GM12878 (cell line): ENCODE measurements around the gene GREB1. TPM values are rescaled to one million over a fixed set of nuclear protein-coding genes. Genes with fewer than 3 reads are reported as not detected.

Experiments used
- CUX1 ChIP-seq: IDR thresholded peaks from 2 replicates; pipeline ENCODE4 v1.6.1; 2012; ENCODE audit warnings: improper control_type of control experiment, low read depth, low read length; ENCODE audit not compliant: insufficient replicate concordance
- polyA plus RNA-seq, 11 experiments: library from polyadenylated mRNA; depleted of rRNA in 4 of 11; unstranded in 6 of 11; stranded (reverse) in 5 of 11; fragments of >200 nt; fragmentation: Nextera tagmentation in 4 of 11; fragmentation: Illumina TruSeq in 1 of 11; extraction: Ambion mirVana in 4 of 11; extraction: Trizol in 1 of 11; gene quantifications; 1 replicate in 1 of 11; 2 replicates in 10 of 11; pipeline versions ENCODE4 v1.2.1 to v1.2.3, GENCODE V29; 2011 to 2016; ENCODE audit warnings: inconsistent platforms in 2 of 11, missing spikeins in 2 of 11, low read depth in 1 of 11
- total RNA-seq, 4 experiments: library from RNA; depleted of rRNA in 3 of 4; stranded (reverse); fragments of >200 nt in 3 of 4; fragmentation: Illumina TruSeq in 1 of 4; extraction: Trizol in 1 of 4; gene quantifications; 2 replicates each; pipeline versions ENCODE4 v1.2.1 to v1.2.3, GENCODE V29; 2013 to 2021
- TF ChIP-seq, protein P1 (sequence below): fragments of 450-650 bp; IDR thresholded peaks from 2 replicates; pipeline ENCODE4 v1.6.1; 2017; ENCODE audit warnings: mild to moderate bottlenecking

GREB1 gene
- total and polyA plus RNA-seq, 10 of the 15 experiments (the other 5 are each of a cell fraction or from before 2014, with no cell fraction given), result 0.09 to 2.1 (median 0.37) TPM; not detected in 1

DNA sequence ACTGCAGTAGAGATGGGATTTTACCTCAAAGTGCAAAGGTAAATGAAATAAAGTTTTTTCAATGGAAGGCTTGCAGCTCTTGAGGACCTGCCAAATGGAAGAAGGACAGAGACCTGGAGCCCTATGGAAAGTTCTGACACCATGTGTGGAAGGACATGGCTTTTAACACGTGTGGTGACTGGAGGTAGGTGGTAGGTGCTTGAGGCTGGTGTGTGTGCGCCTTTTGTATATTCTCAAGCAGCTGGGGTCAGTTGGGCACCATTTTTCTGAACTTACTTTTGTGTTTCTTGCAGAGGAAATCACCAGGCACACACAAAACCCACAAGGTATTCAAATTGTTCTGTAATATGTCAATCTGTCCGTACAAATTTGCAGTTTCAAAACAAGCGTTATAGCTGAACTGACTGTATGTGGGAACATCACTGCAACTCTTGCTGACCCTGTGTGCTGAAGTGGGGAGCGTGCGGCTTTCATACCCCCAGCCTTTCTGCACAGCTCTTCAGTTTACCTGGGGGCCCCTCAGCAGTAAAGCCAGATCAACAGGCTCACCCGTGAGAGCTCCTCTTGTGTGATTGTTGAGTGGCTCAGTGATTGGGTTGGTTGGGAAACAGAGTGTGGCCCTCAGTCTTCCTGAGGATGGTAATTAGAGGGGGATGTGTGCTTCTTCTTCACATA is 363 bp downstream of the GREB1 start (continued):
- TF ChIP-seq CUX1, result no peak
- TF ChIP-seq, protein P1, sequence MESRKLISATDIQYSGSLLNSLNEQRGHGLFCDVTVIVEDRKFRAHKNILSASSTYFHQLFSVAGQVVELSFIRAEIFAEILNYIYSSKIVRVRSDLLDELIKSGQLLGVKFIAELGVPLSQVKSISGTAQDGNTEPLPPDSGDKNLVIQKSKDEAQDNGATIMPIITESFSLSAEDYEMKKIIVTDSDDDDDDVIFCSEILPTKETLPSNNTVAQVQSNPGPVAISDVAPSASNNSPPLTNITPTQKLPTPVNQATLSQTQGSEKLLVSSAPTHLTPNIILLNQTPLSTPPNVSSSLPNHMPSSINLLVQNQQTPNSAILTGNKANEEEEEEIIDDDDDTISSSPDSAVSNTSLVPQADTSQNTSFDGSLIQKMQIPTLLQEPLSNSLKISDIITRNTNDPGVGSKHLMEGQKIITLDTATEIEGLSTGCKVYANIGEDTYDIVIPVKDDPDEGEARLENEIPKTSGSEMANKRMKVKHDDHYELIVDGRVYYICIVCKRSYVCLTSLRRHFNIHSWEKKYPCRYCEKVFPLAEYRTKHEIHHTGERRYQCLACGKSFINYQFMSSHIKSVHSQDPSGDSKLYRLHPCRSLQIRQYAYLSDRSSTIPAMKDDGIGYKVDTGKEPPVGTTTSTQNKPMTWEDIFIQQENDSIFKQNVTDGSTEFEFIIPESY, result no peak
- TF ChIP-seq, all 136 proteins: peak for 0
